ENCODE data around the gene USP31. TPM values are rescaled to one million over a fixed set of nuclear protein-coding genes. Genes with fewer than 3 reads are reported as not detected.

USP31 gene
- total RNA-seq, 1 experiment from 2014 or later = 11.3 TPM

DNA sequence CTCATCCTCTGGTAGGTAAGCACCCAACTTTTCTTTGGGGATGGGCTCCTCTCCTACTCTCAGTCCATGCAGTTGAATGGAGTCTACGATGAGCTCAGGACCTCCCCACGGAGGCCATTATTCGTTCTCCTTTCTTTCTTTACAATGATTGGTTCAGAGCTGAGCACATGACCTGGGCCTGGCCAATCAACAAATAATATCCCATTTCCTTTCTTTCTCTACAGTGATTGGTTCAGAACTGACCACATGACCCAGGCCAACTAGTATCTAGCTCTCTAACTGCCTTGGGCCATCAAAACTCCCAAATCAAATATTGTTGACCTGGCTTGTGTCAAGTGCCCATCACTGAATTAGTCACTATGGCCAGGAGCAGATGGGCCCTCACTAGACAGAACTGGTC, 129.2 kb downstream of the USP31 start:
- no peak for TF ChIP-seq CTCF (IDR thresholded peaks at IDR 0.05; ENCODE audit: insufficient read depth in 1 of 2, low read depth in 1 of 2, low read length in 1 of 2, severe bottlenecking in 1 of 2, unreplicated experiment in 1 of 2)

GRCh38 chr16:23016368-23016767, 132.9 kb downstream of the USP31 start:
- Histone ChIP-seq H3K36me3 (ENCODE audit: control insufficient read depth, insufficient read depth, low read length) (no peaks in the 10 kb centered on the region), H3K27me3 (replicated peaks; ENCODE audit: control insufficient read depth, insufficient read depth, low read length) (no peaks in the 10 kb centered on the region), H3K4me3 (ENCODE audit: low read depth, low read length) (no peak overlapping the region), H3K9me3 (no peaks in the 10 kb centered on the region), H3K4me1 (no peaks in the 10 kb centered on the region)
- no TSS peak for BruUV-seq (replicated peaks)
- Mint-ChIP-seq H3K36me3 (ENCODE audit: insufficient read depth, unreplicated experiment) (no peaks in the 10 kb centered on the region), H3K4me3 (ENCODE audit: unreplicated experiment) (no peak overlapping the region), H3K27ac (ENCODE audit: unreplicated experiment) (no peak overlapping the region), H3K27me3 (ENCODE audit: insufficient read depth, unreplicated experiment) (peaks cover 13% of the 10 kb centered on the region), H3K9me3 (ENCODE audit: unreplicated experiment) (no peaks in the 10 kb centered on the region), H3K4me1 (ENCODE audit: low read depth, unreplicated experiment) (no peaks in the 10 kb centered on the region)
- no peak for DNase-seq
- POLR2A ChIA-PET = no interaction called here
- intact Hi-C loops (cut with micrococcal nuclease; ENCODE audit: unreplicated experiment) = no loop called here
- CTCF ChIA-PET = no interaction called here
- no peak for TF ChIP-seq CTCF (IDR thresholded peaks at IDR 0.05; ENCODE audit: insufficient read depth in 1 of 2, low read depth in 1 of 2, low read length in 1 of 2, severe bottlenecking in 1 of 2, unreplicated experiment in 1 of 2)

More for the DNA sequence above, 129.2 kb downstream of the USP31 start:
- H3K4me1 ChIP-seq = no peaks in the 10 kb centered on the region
- peaks cover 14% of the 10 kb centered on the region for H3K27me3 Mint-ChIP-seq (ENCODE audit: insufficient read depth, unreplicated experiment)
- no peak for DNase-seq
- BruUV-seq (replicated peaks) = no TSS peak
- H3K27me3 ChIP-seq (replicated peaks; ENCODE audit: control insufficient read depth, insufficient read depth, low read length) = no peaks in the 10 kb centered on the region
- no peak overlapping the region for H3K27ac Mint-ChIP-seq (ENCODE audit: unreplicated experiment)
- H3K9me3 ChIP-seq = no peaks in the 10 kb centered on the region
- intact Hi-C loops (cut with micrococcal nuclease; ENCODE audit: unreplicated experiment) = no loop called here
- no peaks in the 10 kb centered on the region for H3K36me3 ChIP-seq (ENCODE audit: control insufficient read depth, insufficient read depth, low read length)
- ChIA-PET CTCF (interaction anchor here (0.6 kb wide), 1 partner anchor 814 kb away, joined by 4 read pairs; the partner anchor contains the start of gene EEF2K), POLR2A (no interaction called here)
- no peaks in the 10 kb centered on the region for H3K4me1 Mint-ChIP-seq (ENCODE audit: low read depth, unreplicated experiment)
- H3K36me3 Mint-ChIP-seq (ENCODE audit: insufficient read depth, unreplicated experiment) = no peaks in the 10 kb centered on the region
- no peak overlapping the region for H3K4me3 ChIP-seq (ENCODE audit: low read depth, low read length)
- no peaks in the 10 kb centered on the region for H3K9me3 Mint-ChIP-seq (ENCODE audit: unreplicated experiment)
- H3K4me3 Mint-ChIP-seq (ENCODE audit: unreplicated experiment) = no peak overlapping the region

DNA sequence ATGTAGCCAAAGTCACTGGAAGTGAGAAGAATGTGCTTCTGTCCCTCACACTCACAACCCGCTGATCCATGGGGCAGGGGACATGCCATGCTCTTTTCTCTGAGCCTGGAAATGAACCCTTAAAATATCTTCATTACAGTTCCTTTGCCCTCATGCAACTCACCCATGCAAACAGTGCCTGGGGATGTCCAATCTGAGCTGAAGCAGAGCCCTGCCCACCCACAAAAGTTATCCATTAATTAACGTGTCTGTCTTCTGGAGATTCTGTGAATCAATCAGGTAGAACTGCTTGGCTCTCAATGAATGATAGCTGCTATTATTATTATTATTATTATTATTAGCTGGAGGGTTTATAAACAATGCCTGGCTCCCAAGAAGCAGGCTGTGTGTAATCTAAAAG, 133.7 kb downstream of the USP31 start:
- Mint-ChIP-seq H3K4me3 (ENCODE audit: unreplicated experiment) (no peak overlapping the region), H3K9me3 (ENCODE audit: unreplicated experiment) (no peaks in the 10 kb centered on the region), H3K36me3 (ENCODE audit: insufficient read depth, unreplicated experiment) (no peaks in the 10 kb centered on the region), H3K4me1 (ENCODE audit: low read depth, unreplicated experiment) (no peaks in the 10 kb centered on the region), H3K27me3 (ENCODE audit: insufficient read depth, unreplicated experiment) (peaks cover 11% of the 10 kb centered on the region), H3K27ac (ENCODE audit: unreplicated experiment) (no peak overlapping the region)
- Histone ChIP-seq H3K4me1 (no peaks in the 10 kb centered on the region), H3K9me3 (no peaks in the 10 kb centered on the region), H3K27me3 (replicated peaks; ENCODE audit: control insufficient read depth, insufficient read depth, low read length) (no peaks in the 10 kb centered on the region), H3K36me3 (ENCODE audit: control insufficient read depth, insufficient read depth, low read length) (no peaks in the 10 kb centered on the region), H3K4me3 (ENCODE audit: low read depth, low read length) (no peak overlapping the region)
- no peak for TF ChIP-seq CTCF (IDR thresholded peaks at IDR 0.05; ENCODE audit: insufficient read depth in 1 of 2, low read depth in 1 of 2, low read length in 1 of 2, severe bottlenecking in 1 of 2, unreplicated experiment in 1 of 2)
- DNase-seq = no peak
- BruUV-seq (replicated peaks) = no TSS peak
- ChIA-PET POLR2A (no interaction called here), CTCF (no interaction called here)
- intact Hi-C loops (cut with micrococcal nuclease; ENCODE audit: unreplicated experiment) = no loop called here
